Spinal cord (tissue), 10 donors: ENCODE results near the gene CCL5. TPM values are rescaled to one million over a fixed set of nuclear protein-coding genes. Genes with fewer than 3 reads are reported as not detected.

Experiments used
- DNase-seq, 6 donors: peaks; one replicate each; pipeline versions ENCODE4 v3.0.0 to v3.0.0-alpha.2; 2013 to 2015; ENCODE audit warnings: low spot score in 6 of 6, low read depth in 4 of 6
- H3K27ac ChIP-seq: one replicate; pipeline ENCODE4 v1.5.1; 2013; ENCODE audit warnings: low read depth, low read length, control low read depth
- H3K27me3 ChIP-seq: one replicate; pipeline ENCODE4 v1.6.1; 2013; ENCODE audit warnings: low read length; ENCODE audit not compliant: control insufficient read depth, insufficient read depth
- H3K36me3 ChIP-seq: one replicate; pipeline ENCODE4 v1.6.1; 2013; ENCODE audit warnings: low read length; ENCODE audit not compliant: control insufficient read depth, insufficient read depth
- H3K4me1 ChIP-seq: one replicate; pipeline ENCODE4 v1.6.1; 2013; ENCODE audit warnings: low read length; ENCODE audit not compliant: control insufficient read depth, insufficient read depth
- H3K4me3 ChIP-seq: one replicate; pipeline ENCODE4 v1.5.1; 2013; ENCODE audit warnings: low read depth, low read length, control low read depth
- H3K9me3 ChIP-seq: one replicate; pipeline ENCODE4 v1.6.1; 2013; ENCODE audit warnings: low read length; ENCODE audit not compliant: control insufficient read depth, insufficient read depth
- WGBS: methylation state at CpG from one replicate; pipeline ENCODE4 v1.1.5; 2013; ENCODE audit warnings: missing lambda C conversion rate; ENCODE audit not compliant: insufficient coverage; 5-methylcytosine and 5-hydroxymethylcytosine counted together
- polyA plus RNA-seq, 2 donors: library from polyadenylated mRNA; unstranded; fragments of 120-200 nt; gene quantifications; one replicate each; pipeline ENCODE4 v1.2.1, GENCODE V29; 2013; ENCODE audit not compliant: insufficient read length in 2 of 2
- total RNA-seq, 2 donors: library from RNA; depleted of rRNA in 1 of 2; stranded (reverse); fragments of 120-200 nt in 1 of 2; fragments of >200 nt in 1 of 2; gene quantifications; one replicate each; pipeline versions ENCODE4 v1.2.3 to v1.2.4, GENCODE V29; 2013 to 2014
- donor health status: healthy.

Gene CCL5
- total and polyA plus RNA-seq, 4 donors: 0.59 to 0.96 (median 0.71) TPM

DNA sequence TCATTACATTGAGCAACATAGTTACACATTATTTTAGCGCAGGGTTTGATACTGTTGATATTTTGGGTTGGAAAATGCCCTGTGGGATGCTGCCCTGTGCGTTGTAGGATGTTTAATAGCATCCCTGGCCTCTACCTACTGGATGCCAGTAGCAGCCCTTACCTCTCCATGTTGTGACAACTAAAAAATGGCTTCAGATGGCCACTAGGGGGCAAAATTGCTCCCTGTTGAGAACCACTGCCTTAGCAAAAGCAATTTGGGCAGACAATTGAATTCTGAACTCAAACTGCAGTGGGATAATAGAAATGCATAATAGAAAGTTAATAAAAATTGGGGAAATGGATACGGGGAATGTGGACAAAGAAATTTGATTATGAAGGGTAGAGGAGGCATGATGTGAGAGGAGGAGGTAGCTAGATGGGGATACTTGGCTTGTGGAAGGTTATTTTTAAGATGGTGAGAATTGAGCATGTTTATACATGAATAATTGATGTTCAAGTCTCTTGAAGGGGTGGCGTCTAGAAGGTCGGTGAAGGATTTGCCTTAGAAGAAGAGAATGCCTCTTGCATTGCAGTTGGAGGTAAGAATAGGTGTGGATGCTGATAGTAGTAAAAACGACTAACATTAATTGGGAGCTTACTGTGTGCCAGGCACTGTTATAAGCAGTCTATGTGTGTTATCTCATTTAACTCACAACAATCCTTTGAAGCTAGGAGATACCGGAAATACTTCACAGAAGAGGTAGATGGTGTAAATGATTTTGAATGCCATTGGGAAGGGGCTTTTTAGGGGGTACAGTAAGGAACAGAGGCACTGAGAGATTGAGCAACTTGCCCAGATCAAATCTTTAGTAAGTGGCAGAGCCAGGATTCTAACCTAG, 30.5 kb downstream of the CCL5 start:
- H3K27me3 ChIP-seq: no peaks in the 10 kb centered on the region
- H3K36me3 ChIP-seq: peaks cover 41% of the 10 kb centered on the region
- no peaks in the 10 kb centered on the region for H3K4me1 ChIP-seq
- peak in 5 of 6 donors; percentile 18 to 91 (median 49) for DNase-seq
- 76% methylated on average over 1 of the region's 7 CpGs for WGBS
- no peak overlapping the region for H3K4me3 ChIP-seq
- no peaks in the 10 kb centered on the region for H3K9me3 ChIP-seq
- no peak overlapping the region for H3K27ac ChIP-seq

DNA sequence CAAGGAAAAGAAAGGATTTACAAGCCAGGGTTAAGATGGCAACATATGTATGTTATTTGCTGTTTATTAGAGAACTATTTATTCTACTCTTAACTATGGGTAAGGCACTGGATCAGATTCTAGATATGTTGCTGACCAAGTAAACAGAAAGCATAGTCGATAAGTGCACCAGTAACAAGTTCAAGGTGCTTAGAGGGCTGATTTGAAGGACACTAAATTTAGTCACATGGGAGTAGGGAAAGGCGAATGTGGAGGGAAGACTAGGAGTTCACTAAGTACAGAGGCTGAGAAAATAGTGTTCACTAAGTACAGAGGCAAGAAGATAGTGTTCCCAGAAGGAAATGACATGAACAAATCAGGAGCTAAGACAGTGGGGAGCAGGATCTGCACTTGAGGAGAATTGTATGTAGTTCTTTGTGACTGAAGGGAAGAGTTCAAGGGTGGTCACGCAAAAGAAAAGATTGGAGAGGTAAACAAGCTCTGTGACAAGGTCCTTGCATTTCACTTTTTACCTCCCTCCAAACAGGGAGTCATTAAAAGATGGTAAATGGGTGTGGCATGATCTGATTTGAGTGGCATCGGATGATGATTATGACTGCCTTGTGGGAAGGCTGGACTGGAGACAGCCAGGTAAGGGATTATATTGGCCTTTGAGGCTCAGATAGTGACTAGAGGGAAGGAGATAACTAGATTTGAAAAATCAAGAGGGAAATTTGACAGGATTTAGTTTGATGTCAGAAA, 32.4 kb downstream of the CCL5 start:
- Histone ChIP-seq H3K9me3 (no peaks in the 10 kb centered on the region), H3K27ac (no peak overlapping the region), H3K4me1 (no peaks in the 10 kb centered on the region), H3K27me3 (no peaks in the 10 kb centered on the region), H3K36me3 (peaks cover 55% of the 10 kb centered on the region), H3K4me3 (no peak overlapping the region)
- no peak for DNase-seq
- 78% methylated on average over 3 of the region's 4 CpGs for WGBS

DNA sequence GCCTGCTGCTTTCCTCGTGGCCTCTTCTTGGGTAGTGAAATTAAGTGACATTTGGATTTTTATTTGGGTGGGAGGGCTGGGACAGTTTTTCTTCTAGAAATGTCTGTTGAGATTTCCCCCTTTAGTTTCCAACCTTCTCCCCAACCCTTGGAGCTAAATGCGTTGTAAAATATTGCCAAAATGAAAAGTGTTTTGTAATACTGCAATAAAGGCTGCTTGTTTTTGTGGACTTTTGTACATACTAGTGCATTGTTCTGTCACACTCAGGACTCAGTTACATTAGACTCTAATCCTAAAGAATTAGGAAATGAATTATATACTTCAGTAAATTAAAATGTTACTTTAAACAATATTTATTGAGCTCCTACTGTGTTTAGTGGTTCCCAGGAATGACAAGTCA, 33.2 kb downstream of the CCL5 start:
- no CpG with 5 or more reads among the region's 2 CpGs for WGBS
- Histone ChIP-seq H3K27me3 (no peaks in the 10 kb centered on the region), H3K4me1 (no peaks in the 10 kb centered on the region), H3K27ac (no peak overlapping the region), H3K4me3 (no peak overlapping the region), H3K36me3 (peaks cover 61% of the 10 kb centered on the region), H3K9me3 (no peaks in the 10 kb centered on the region)
- DNase-seq: no peak

DNA sequence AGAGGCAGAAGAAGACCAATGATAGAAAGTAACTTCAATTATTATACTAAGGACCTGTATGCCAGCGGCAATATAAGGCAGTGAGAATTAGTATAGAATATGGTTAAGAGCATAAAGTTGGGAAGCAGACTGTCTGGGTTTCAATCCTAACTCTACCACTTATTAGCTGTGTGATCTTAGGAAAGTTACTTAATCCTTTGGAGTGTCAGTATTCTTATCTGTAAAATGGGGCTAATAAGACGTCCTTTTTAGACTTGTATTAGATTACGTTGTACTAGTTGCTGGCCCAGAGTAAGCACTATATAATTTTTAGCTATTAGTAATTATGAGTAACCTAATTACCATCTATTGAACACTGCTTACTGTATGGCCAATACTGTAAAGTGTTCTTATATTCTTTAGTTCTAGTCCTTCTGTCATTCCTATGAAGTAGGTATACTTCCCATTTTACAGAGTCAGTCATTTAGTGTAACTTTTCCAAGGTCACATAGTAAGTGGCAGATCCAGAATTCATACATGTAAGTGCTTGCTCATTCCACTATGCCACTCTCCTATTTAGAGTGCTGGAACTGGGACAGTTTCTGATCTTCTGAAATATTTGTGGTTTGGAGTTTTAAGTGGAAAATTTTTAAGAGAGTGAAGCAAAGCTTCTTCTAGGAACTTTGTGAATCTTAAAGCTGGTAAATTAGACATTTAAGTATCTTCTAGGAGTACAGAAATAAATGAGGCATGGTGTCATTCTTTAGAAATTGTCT, 33.9 kb downstream of the CCL5 start:
- Histone ChIP-seq H3K4me3 (no peak overlapping the region), H3K36me3 (peaks cover 61% of the 10 kb centered on the region), H3K27ac (no peak overlapping the region), H3K4me1 (no peaks in the 10 kb centered on the region), H3K27me3 (no peaks in the 10 kb centered on the region), H3K9me3 (no peaks in the 10 kb centered on the region)
- no CpG with 5 or more reads among the region's 3 CpGs for WGBS
- DNase-seq: no peak

DNA sequence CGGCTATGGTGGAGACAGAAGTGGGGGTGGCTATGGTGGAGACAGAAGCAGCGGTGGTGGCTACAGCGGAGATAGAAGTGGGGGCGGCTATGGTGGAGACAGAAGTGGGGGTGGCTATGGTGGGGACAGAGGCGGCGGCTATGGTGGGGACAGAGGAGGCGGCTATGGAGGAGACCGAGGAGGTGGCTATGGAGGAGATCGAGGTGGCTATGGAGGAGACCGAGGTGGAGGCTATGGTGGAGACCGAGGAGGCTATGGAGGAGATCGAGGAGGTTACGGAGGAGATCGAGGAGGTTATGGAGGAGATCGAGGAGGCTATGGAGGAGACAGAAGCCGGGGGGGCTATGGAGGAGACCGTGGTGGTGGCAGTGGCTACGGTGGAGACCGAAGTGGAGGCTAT, 35.6 kb downstream of the CCL5 start:
- Histone ChIP-seq H3K9me3 (no peaks in the 10 kb centered on the region), H3K27me3 (no peaks in the 10 kb centered on the region), H3K27ac (no peak overlapping the region), H3K4me1 (no peaks in the 10 kb centered on the region), H3K36me3 (peaks cover 57% of the 10 kb centered on the region), H3K4me3 (no peak overlapping the region)
- no peak for DNase-seq
- 98% methylated on average over 19 of the region's 19 CpGs for WGBS

DNA sequence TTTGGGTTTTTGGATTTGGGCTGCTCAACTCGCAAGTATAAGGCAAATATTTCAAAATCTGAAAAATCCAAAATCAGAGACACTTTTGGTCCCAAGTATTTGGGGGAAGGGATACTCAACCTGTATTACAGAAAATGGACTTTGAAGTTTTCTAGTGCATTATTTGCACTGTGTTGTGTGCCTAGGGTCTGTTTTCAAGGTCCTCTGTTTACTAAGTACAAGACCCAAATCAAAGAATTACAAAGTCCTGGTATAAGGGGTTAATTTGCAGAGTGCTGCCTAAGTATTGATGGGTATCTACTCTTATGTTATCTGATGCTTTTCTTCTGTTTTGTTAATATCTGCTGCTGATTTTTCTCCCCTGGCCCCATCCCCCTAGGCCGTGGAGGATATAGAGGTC, 36.5 kb downstream of the CCL5 start:
- no peak overlapping the region for H3K27ac ChIP-seq
- H3K4me3 ChIP-seq: no peak overlapping the region
- WGBS: no CpG with 5 or more reads among the region's 2 CpGs
- peaks cover 61% of the 10 kb centered on the region for H3K36me3 ChIP-seq
- no peaks in the 10 kb centered on the region for H3K9me3 ChIP-seq
- H3K4me1 ChIP-seq: no peaks in the 10 kb centered on the region
- H3K27me3 ChIP-seq: no peaks in the 10 kb centered on the region
- DNase-seq: no peak

DNA sequence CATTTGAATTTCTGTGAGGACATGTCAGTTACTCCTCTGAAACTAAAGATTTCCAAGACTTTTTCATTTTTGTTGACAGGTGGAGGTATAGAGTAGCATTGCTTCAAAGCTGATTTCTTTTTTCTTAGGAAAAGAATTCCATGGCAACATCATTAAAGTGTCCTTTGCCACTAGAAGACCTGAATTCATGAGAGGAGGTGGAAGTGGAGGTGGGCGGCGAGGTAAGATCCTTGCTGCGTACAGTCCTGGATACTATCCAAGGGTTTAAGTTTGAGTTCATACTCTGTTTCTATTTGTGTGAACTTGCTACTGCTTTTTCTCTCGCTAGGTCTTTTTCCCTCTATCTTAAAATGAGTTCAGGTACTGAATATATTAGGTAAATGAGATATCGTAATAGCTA, 37.9 kb downstream of the CCL5 start:
- Histone ChIP-seq H3K4me1 (no peaks in the 10 kb centered on the region), H3K4me3 (no peak overlapping the region), H3K9me3 (no peaks in the 10 kb centered on the region), H3K36me3 (peaks cover 65% of the 10 kb centered on the region), H3K27ac (no peak overlapping the region), H3K27me3 (no peaks in the 10 kb centered on the region)
- DNase-seq: no peak
- WGBS: 92% methylated on average over 3 of the region's 5 CpGs

DNA sequence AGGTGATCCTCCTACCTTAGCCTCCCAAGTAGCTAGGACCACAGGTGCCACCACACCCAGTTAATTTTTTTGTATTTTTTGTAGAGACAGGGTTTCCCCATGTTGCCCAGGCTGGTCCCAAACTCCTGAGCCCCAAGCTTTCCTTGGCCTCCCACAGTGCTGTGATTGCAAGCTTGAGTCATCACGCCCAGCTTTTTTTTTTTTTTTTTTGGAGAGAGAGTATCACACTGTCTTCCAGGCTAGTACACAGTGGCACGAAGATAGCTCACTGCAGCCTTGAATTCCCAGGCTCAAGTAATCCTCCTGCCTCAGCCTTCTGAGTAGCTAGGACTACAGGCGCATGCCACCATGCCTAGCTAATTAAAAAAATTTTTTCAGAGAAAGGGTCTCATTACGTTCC, 38.7 kb downstream of the CCL5 start:
- H3K4me1 ChIP-seq: no peaks in the 10 kb centered on the region
- peaks cover 73% of the 10 kb centered on the region for H3K36me3 ChIP-seq
- 96% methylated on average over 3 of the region's 4 CpGs for WGBS
- no peaks in the 10 kb centered on the region for H3K9me3 ChIP-seq
- DNase-seq: no peak
- no peaks in the 10 kb centered on the region for H3K27me3 ChIP-seq
- H3K4me3 ChIP-seq: no peak overlapping the region
- no peak overlapping the region for H3K27ac ChIP-seq

DNA sequence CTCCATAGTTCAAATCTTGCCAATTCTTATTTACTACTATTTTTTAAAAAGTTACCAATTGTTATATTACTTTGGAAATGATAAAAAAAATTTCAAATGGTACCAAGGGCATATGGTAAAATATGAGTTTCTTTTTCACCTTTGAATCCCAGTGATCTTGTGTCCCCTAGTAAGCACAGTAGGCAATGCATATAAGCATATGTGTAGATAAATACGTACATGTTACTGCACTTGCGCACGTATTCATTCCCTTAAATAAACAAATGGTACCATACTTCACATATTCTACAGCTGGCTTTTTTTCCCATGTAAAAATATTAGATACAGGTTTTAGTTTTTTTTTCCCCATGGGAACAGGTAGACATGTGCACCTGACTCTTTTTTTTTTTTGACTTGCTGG, 39.1 kb downstream of the CCL5 start:
- no peaks in the 10 kb centered on the region for H3K27me3 ChIP-seq
- DNase-seq: no peak
- H3K9me3 ChIP-seq: no peaks in the 10 kb centered on the region
- no peak overlapping the region for H3K27ac ChIP-seq
- H3K4me1 ChIP-seq: no peaks in the 10 kb centered on the region
- WGBS: no CpG with 5 or more reads among the region's 3 CpGs
- peaks cover 73% of the 10 kb centered on the region for H3K36me3 ChIP-seq
- H3K4me3 ChIP-seq: no peak overlapping the region
